ENCODE measurements around the gene SLC29A4. TPM values are rescaled to one million over a fixed set of nuclear protein-coding genes. Genes with fewer than 3 reads are reported as not detected.
A peak's percentile ranks its signal among the peaks of the same experiment; 100 is the strongest.

Gene SLC29A4
- total RNA-seq, 5 donors from 2014 or later (not counting 1 experiment from before 2014, with no cell fraction given): 0.20 to 0.49 (median 0.32) TPM

DNA sequence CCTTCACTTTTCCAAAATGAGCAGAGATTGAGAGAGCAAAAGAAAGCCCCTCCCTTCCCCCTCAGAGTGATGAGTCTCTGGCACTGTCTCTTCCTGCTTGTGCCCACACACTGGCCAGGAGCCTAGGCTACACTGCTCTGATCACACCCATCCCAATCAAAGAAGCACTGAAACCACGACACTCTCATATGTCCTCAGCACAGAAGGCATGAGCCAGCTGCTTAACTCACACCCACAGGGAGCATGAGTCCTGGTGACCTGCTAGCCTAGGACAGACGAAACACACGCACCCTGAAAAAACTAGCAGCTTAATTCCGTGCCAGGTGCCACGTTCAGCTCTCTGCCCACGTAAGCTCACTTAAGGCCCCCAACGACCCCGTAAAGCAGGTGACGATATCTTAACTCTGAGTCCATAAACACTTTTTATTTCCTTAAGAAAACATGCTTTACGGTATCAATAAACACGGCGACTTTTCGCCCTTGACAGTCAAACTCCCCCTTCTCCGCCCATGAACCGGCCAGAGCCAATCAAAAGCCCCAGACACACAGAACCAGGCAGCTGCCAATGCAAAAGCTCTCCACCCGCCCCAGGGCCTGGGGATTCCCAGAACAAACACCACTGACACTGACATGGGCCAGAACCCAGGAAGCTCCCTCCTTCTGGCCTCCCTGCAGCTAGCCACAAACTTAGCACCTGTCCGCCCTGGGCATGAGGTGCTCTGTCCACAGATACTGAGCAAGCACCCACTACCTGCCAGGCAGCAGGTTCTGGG is 71.9 kb downstream of the SLC29A4 start:
- ATAC-seq (replicated peaks in 1 of 4) (no peak), DNase-seq (peak in 4 of 35 experiments; percentile 2 to 41 (median 14))
- H3K27ac Mint-ChIP-seq: no peak overlapping the region
- WGBS (ENCODE audit: insufficient coverage): 89% methylated on average over 16 of the region's 17 CpGs
- peaks cover 12 to 17% (median 13%) of the 10 kb centered on the region in 3 donors for H3K4me1 Mint-ChIP-seq
- Histone ChIP-seq H3K36me3 (ENCODE audit: control insufficient read depth in 2 of 2, extremely low read depth in 1 of 2, insufficient read depth in 1 of 2, low read length in 1 of 2) (peaks cover 12 to 74% of the 10 kb centered on the region in 2 donors), H3K9me3 (no peaks in the 10 kb centered on the region), H3K27ac (ENCODE audit: low read length) (no peak overlapping the region), H3K4me3 (ENCODE audit: control insufficient read depth in 1 of 2, extremely low read depth in 1 of 2, low read length in 1 of 2) (no peak overlapping the region), H3K27me3 (replicated peaks in 1 of 2; ENCODE audit: control insufficient read depth in 2 of 2, extremely low read depth in 1 of 2, insufficient read depth in 2 of 2, low read length in 1 of 2) (no peaks in the 10 kb centered on the region), H3K4me1 (ENCODE audit: control insufficient read depth in 1 of 2, extremely low read depth in 1 of 2, insufficient read depth in 2 of 2, low read length in 2 of 2) (peaks cover 0 to 3% of the 10 kb centered on the region in 2 experiments)
- ChIA-PET POLR2A (no interaction called here), CTCF (interaction anchor here in 1 of 2 donors (0.5 kb wide), 1 partner anchor 10 kb away, joined by 7 read pairs; no protein-coding TSS in a partner anchor)
- no peaks in the 10 kb centered on the region for H3K9me3 Mint-ChIP-seq
- no peaks in the 10 kb centered on the region for H3K27me3 Mint-ChIP-seq
- H3K36me3 Mint-ChIP-seq: peaks cover 68% of the 10 kb centered on the region
- H3K4me3 Mint-ChIP-seq: no peak overlapping the region

Other genes starting within 250 kb of the SLC29A4 start
- 10 to 100 TPM; 14.8 to 21.4 (median 17.4) TPM for gene RBAK, start 237.1 kb upstream of the SLC29A4 start, total RNA-seq
- 100 to 1,000 TPM in 2 of 5 donors, 10 to 100 TPM in 3; 84.5 to 108 (median 93.5) TPM for gene WIPI2, start 92.7 kb upstream of the SLC29A4 start, total RNA-seq
- 10 to 100 TPM; 58.8 to 71.0 (median 62.6) TPM for gene TNRC18, start 140.9 kb downstream of the SLC29A4 start, total RNA-seq
- 10 to 100 TPM in 3 of 5 donors, 1 to 10 TPM in 2; 8.1 to 14.1 (median 12.0) TPM for gene FBXL18, start 230.9 kb downstream of the SLC29A4 start, total RNA-seq
- 1,000 to 10,000 TPM; 3,072 to 3,822 (median 3,615) TPM for gene ACTB, start 247.7 kb downstream of the SLC29A4 start, total RNA-seq